NOMO-1 treated with DMSO at 0.1 percent for 48 hours (cell line): ENCODE measurements around the gene NPIPB4.
"Not testable (repeated sequence)": the region's sequence is repeated elsewhere in the genome, so short reads cannot be mapped to it uniquely, and the experiment has no call there.

Experiments used
- DNase-seq: peaks from one replicate; lab custom pipeline; 2025; ENCODE audit not compliant: unreplicated experiment; lab: John Stamatoyannopoulos, UW

Gene NPIPB4

DNA sequence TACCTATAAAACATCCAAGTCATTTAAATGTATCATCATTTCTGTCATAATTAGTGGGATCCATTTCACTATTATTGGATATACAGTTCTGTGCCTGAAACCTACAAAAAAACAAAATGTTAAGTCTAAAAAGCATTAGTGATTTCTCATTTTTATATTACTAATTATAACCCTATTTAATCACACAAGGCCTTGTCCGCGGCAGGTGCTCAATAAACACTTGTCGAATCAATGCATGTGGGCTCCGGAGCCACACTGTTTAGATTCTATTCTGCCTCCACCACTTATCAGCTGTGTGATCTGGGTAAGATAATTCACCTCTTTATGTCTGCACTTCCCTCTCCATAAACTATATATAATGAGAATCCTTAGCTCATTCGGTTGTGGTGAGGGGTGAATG, at the start of gene NPIPB4:
Gene NPIPB4 (minus strand): TSS at position 101 of the 400 bp plus-strand sequence. CDS start 378 bp downstream, outside the sequence.
- DNase-seq, result not testable (repeated sequence)

DNA sequence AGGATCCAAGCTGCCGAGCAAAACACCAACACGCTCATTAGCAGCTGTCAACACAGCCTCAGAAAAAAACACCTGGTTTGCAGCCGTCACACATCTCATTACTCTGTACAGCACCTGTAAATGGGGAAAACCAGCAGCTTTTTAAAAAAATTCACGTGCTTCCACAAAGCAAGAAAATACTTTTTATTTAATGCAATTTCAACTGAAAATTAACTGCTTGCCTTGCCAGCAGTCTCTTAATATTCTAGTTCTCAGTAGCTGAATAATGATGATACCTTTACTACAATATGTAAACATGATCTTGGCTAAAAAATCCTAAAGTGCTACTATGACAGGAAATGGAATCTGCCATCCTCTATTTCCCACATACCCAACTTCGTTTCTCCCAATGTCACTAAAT, 41.4 kb upstream of the NPIPB4 start:
- DNase-seq, result not testable (repeated sequence)

GRCh38 chr16:21881988-21882387, 24.4 kb upstream of the NPIPB4 start:
- DNase-seq, result not testable (repeated sequence)

DNA sequence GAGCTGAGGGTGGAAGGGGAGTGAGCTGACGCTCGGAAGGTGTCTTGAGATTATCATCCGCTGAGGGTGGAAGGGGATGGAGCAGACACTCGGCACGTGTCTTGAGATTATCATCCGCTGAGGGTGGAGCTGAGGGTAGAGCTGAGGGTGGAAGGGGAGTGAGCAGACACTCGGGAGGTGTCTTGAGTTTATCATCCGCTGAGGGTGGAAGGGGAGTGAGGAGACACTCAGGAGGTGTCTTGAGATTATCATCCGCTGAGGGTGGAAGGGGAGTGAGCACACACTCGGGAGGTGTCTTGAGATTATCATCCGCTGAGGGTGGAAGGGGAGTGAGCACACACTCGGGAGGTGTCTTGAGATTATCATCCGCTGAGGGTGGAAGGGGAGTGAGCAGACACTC, 20.4 kb downstream of the NPIPB4 start:
- not testable (repeated sequence) for DNase-seq

DNA sequence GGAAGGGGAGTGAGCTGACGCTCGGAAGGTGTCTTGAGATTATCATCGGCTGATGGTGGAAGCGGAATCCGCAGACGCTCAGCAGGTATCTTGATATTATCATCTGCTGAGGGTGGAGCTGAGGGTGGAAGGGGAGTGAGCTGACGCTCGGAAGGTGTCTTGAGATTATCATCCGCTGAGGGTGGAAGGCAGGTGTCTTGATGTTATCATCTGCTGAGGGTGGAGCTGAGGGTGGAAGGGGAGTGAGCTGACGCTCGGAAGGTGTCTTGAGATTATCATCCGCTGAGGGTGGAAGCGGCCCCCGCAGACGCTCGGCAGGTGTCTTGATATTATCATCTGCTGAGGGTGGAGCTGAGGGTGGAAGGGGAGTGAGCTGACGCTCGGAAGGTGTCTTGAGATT, 21.2 kb downstream of the NPIPB4 start:
- DNase-seq, result not testable (repeated sequence)

DNA sequence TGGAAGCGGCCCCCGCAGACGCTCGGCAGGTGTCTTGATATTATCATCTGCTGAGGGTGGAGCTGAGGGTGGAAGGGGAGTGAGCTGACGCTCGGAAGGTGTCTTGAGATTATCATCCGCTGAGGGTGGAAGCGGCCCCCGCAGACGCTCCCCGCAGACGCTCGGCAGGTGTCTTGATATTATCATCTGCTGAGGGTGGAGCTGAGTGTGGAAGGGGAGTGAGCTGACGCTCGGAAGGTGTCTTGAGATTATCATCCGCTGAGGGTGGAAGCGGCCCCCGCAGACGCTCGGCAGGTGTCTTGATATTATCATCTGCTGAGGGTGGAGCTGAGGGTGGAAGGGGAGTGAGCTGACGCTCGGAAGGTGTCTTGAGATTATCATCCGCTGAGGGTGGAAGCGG, 21.8 kb downstream of the NPIPB4 start:
- not testable (repeated sequence) for DNase-seq

- not testable (repeated sequence) for DNase-seq
These were observed 23.3 kb downstream of the NPIPB4 start for GRCh38 chr16:21834211-21834610.

DNA sequence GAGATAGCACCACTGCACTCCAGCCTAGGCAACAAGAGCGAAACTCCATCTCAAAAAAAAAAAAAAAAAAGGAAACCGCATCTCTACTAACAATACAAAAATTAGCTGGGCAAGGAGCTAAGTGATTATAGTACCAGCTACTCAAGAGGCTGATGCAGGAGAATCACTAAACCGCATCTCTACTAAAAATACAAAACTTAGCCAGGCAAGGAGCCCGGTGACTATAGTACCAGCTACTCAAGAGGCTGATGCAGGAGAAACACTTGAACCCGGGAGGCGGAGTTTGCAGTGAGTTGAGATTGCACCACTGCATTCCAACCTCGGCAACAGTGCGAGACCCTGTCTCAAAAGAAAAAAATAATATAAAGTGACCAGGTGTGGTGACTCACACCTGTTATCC, 27.6 kb downstream of the NPIPB4 start:
- DNase-seq, result not testable (repeated sequence)

DNA sequence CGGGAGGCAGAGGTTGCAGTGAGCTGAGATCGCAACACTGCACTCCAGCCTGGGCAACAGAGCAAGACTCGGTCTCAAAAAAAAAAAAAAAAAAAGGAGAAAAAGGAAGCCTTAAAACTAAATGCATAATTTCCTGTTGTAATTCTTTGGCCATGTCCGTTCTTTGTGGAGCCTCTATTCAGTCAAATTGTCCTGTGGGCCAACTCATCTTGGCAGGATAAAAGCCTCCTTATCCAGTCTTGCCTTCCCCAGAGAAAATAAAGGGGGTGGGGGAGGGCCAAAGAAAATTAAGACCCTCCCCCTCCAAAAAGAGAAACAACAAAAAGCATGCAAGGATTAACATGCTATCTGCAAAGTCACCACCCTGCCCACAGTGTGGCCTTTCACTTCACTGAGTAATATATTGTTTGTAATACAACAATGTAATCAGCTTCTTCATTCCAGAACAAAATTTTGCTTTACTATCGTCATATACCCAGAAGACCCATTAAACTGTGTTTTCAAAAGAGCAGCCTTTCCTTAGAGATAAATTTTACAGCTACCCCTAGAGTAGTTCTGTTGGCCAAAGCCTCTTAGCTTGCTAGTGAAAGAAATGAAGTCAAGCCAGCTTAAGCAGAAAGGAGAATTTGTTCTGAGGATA, 31.4 kb downstream of the NPIPB4 start:
- not testable (repeated sequence) for DNase-seq

DNA sequence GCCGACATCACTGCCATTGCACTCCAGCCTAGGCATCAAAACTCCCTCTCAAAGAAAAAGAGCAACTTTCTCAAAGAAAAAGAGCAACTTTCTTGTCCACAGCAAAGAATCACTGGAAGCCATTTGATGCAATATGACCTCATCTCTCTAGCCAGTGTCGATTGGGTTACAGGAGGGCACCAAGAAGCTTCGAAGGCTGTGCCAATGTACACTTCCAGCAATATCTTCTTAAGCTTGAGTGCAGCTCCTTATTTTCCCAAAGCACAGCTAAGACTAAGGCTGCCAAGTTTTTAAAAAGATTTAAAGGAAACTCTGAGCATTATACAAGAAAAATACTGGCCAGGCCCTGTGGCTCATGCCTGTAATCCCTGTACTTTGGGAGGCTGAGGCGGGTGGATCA, 32.0 kb downstream of the NPIPB4 start:
- DNase-seq, result not testable (repeated sequence)

DNA sequence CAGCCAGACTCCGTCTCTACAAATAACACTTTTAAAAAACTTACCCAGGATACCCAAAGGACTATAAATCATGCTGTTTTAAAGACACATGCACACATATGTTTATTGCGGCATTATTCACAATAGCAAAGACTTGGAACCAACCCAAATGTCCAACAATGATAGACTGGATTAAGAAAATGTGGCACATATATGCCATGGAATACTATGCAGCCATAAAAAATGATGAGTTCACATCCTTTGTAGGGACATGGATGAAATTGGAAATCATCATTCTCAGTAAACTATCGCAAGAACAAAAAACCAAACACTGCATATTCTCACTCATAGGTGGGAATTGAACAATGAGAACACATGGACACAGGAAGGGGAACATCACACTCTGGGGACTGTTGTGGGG, 34.3 kb downstream of the NPIPB4 start:
- DNase-seq, result not testable (repeated sequence)

DNA sequence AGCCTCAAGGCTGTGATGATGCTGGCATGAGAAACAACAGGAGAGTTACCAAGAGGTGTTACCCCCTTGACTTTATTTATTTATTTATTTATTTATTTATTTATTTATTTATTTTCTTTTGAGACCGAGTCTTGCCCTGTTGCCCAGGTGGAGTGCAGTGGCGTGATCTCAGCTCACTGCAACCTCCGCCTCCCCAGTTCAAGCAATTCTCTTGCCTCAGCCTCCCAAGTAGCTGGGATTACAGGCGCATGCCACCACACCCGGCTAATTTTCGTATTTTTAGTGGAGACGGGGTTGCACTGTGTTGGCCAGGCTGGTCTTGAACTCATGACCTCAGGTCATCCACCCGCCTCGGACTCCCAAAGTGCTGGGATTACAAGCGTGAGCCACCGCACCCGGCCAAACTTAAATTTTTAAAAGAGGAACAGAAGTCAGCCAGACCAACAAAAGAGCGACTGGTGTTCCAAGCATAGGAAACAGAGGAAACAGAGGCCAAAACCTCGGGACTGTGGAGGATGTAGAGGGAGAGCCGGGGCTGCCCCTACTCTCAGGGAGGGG, 36.6 kb downstream of the NPIPB4 start:
- DNase-seq, result not testable (repeated sequence)

GRCh38 chr16:21820028-21820907, 37.3 kb downstream of the NPIPB4 start:
- DNase-seq, result peak; percentile 71

DNA sequence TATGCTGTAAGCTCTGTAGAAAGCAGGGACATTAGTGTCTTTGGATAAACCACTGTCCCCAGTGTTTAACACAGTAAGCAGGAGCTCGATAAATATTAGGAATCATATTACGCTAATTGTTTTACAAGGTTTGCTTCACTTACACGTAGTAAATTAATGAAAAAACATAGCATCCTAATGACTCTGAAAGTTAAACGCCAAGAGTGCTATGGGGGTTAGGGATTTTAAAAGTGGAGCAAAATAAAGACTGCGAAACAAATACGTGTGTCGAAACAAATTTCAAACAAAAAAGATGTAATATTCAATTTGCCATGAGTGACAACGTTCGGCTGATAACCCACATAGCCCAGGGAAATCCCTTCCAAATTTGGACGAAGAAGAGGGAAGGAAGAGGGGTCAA, 37.9 kb downstream of the NPIPB4 start:
- not testable (repeated sequence) for DNase-seq

DNA sequence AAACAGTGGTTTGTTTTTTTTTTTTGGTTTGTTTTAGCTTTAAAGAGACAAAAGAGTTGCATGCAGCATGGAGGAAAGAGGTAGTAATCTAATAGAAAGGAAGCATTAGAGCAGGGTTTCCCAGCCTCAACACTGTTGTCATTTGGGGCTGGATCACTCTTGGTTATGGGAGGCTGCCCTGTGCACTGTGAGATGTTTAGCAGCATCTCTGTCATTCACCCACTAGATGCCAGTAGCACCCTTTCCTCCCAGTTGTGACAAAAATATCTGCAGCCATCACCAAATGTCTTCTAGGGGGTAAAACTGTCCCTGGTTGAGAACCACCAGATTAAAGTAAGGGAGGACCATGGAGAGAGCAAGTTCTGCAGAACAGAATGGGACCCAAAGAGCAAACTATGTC, 40.5 kb downstream of the NPIPB4 start:
- DNase-seq, result not testable (repeated sequence)

GRCh38 chr16:21815694-21816093, 41.9 kb downstream of the NPIPB4 start:
- DNase-seq, result not testable (repeated sequence)

DNA sequence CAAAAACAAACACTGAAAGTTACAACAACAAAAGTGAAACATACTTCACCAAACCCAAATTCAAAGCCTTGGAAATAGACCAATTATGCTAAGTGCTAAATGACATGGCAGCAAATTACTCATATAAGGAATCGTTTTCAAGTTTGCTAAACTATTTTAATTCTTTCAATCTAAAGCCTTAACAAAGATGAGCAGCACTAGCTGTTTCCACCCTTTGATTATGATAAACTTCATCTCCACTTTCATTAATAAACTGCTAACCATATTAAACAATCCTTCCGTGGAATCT, 55.2 kb downstream of the NPIPB4 start:
- not testable (repeated sequence) for DNase-seq

DNA sequence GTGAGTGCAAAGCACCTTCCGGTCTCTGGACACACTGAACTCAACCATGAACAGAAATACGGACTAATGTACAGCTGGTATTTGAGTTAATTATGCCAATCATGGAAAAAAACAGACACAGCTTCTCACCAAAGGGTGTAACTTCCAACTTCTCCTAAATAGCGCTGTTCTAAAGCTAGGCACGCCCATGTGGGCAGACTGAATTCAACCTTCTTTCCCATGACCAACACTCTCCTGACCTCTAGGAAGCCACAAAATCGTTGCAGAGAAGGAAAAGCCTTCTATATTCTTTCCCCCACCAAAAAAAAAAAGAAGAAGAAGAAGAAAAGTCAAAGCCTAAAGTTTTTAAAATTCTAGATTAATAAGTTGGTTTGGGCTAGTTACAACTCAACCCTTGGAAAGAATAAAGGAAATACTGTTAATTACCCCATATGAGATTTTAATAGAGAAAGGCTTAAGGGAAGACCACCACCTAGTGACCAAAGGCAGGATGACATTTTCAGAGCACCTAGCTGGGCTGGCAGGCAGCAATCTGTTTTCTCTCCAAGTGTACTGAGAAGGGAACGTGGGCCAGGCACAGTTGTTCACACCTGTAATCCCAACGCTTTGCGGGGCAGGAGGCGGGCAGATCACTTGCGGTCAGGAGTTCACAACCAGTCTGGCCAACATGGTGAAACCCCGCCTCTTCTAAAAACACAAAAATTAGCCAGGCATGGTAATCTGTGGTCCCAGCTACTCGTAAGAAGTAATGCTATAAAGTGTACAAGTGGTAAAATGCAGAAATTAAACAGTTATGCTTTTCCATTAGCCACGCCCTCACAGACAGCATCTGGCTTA, 55.8 kb downstream of the NPIPB4 start:
- DNase-seq, result peak; percentile 44

DNA sequence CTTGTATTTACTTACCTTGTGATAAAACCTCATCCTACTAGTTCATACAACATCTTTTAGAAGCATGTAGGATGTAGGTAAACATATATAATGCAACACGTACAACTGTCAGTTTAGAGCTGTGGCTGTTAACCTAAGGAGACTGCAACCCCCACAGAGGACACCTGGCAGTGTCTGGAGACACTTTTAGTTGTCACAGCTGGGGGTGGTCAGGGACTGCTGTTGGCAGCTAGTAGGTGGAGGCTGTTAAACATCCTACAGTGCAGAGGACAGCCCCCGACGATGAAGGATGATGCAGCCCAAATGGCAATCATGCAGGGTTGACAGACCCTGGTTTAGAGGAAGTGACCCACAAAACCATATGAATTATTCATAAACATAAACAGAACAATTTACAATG, 59.0 kb downstream of the NPIPB4 start:
- not testable (repeated sequence) for DNase-seq

DNA sequence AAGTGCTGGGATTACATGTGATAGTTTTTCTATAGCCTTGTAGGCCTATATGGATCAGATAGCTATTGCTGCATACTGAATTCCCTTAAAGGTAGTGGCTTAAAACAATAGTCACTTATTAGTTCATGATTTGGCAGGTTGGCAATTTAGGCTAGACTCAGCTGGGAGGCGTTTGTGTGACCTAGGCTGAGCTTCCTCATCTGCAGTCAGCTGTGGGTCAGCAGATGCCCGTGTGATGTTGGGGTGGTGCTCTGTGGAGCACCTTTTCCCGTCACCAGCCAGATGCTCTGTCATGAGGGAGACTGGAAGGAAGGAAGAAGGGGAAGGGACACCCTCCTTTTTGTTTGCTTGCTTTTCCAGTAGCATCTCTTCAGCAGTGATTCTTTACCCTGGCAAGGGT, 64.2 kb downstream of the NPIPB4 start:
- DNase-seq, result not testable (repeated sequence)

- not testable (repeated sequence) for DNase-seq
These were observed 67.0 kb downstream of the NPIPB4 start for GRCh38 chr16:21790506-21790905.
